Fibroblast of lung (primary cell): ENCODE measurements around the gene TM4SF1. TPM values are rescaled to one million over a fixed set of nuclear protein-coding genes. Genes with fewer than 3 reads are reported as not detected.

Experiments used
- DNase-seq, 2 donors: peaks; one replicate each; pipeline versions ENCODE4 v3.0.0 to v3.0.0-alpha.2; 2010; ENCODE audit warnings: low read depth in 2 of 2
- H2AFZ ChIP-seq: 2 replicates; pipeline ENCODE4 v1.5.1; 2012; ENCODE audit warnings: low read length, control low read depth, inconsistent platforms
- H3K27ac ChIP-seq: 2 replicates; pipeline ENCODE4 v1.5.1; 2011; ENCODE audit warnings: low read length, control low read depth; ENCODE audit not compliant: insufficient read depth
- H3K27me3 ChIP-seq: 2 replicates; pipeline ENCODE4 v1.5.1; 2011; ENCODE audit warnings: mild to moderate bottlenecking, low read length; ENCODE audit not compliant: control insufficient read depth, insufficient read depth
- H3K36me3 ChIP-seq: 2 replicates; pipeline ENCODE4 v1.5.1; 2011; ENCODE audit warnings: low read length; ENCODE audit not compliant: control insufficient read depth, insufficient read depth
- H3K4me1 ChIP-seq: 2 replicates; pipeline ENCODE4 v1.5.1; 2011; ENCODE audit warnings: low read length; ENCODE audit not compliant: control insufficient read depth, insufficient read depth; ENCODE audit errors: extremely low read depth
- H3K4me2 ChIP-seq: 2 replicates; pipeline ENCODE4 v1.5.1; 2011; ENCODE audit warnings: low read length, control low read depth; ENCODE audit not compliant: insufficient read depth; ENCODE audit errors: extremely low read depth
- H3K4me3 ChIP-seq, 4 experiments: fragments of 200-600 bp in 1 of 4; sonication (generic) in 1 of 4; replicated peaks in 1 of 4; 2 replicates each; pipeline ENCODE4 v1.5.1; 2011 to 2016; ENCODE audit warnings: low read length in 4 of 4, low read depth in 3 of 4, mild to moderate bottlenecking in 3 of 4, control low read depth in 2 of 4, inconsistent platforms in 1 of 4, mixed read lengths in 1 of 4; ENCODE audit not compliant: insufficient read depth in 1 of 4; ENCODE audit errors: control extremely low read depth in 1 of 4
- H3K79me2 ChIP-seq: 2 replicates; pipeline ENCODE4 v1.5.1; 2012; ENCODE audit warnings: mild to moderate bottlenecking, low read length, inconsistent platforms; ENCODE audit not compliant: control insufficient read depth, insufficient read depth
- H3K9ac ChIP-seq: 2 replicates; pipeline ENCODE4 v1.5.1; 2011; ENCODE audit warnings: mild to moderate bottlenecking, low read length, control low read depth; ENCODE audit not compliant: insufficient read depth
- H3K9me3 ChIP-seq: 2 replicates; pipeline ENCODE4 v1.5.1; 2012; ENCODE audit warnings: low read depth, low read length; ENCODE audit not compliant: control insufficient read depth, insufficient read depth
- H4K20me1 ChIP-seq: 2 replicates; pipeline ENCODE4 v1.5.1; 2011; ENCODE audit warnings: low read length; ENCODE audit not compliant: control insufficient read depth, insufficient read depth; ENCODE audit errors: extremely low read depth
- EZH2 ChIP-seq: IDR thresholded peaks from 2 replicates; pipeline ENCODE4 v1.5.1; 2012; ENCODE audit warnings: low read length, control low read depth, mild to moderate bottlenecking; ENCODE audit errors: missing control alignments
- polyA plus RNA-seq, 2 donors: library from polyadenylated mRNA; depleted of rRNA in 1 of 2; stranded (reverse) in 1 of 2; unstranded in 1 of 2; fragments of >200 nt; gene quantifications; 2 replicates each; pipeline ENCODE4 v1.2.1, GENCODE V29; 2011 to 2012; ENCODE audit warnings: missing spikeins in 1 of 2
- total RNA-seq: library from RNA; depleted of rRNA; stranded (reverse); fragments of >200 nt; gene quantifications from 2 replicates; pipeline ENCODE4 v1.2.1, GENCODE V29; 2014
- TF ChIP-seq, protein P1 (sequence below), 2 donors: IDR thresholded peaks in 1 of 2; conservative IDR thresholded peaks in 1 of 2; 1 replicate in 1 of 2; 2 replicates in 1 of 2; pipeline ENCODE4 v1.5.1; 2011 to 2012; ENCODE audit warnings: low read length in 2 of 2, control low read depth in 1 of 2, inconsistent platforms in 1 of 2, low read depth in 1 of 2, mild to moderate bottlenecking in 1 of 2

Gene TM4SF1
- total and polyA plus RNA-seq, 2 donors (not counting 1 experiment from before 2014, with no cell fraction given) = 353 to 423 TPM

DNA sequence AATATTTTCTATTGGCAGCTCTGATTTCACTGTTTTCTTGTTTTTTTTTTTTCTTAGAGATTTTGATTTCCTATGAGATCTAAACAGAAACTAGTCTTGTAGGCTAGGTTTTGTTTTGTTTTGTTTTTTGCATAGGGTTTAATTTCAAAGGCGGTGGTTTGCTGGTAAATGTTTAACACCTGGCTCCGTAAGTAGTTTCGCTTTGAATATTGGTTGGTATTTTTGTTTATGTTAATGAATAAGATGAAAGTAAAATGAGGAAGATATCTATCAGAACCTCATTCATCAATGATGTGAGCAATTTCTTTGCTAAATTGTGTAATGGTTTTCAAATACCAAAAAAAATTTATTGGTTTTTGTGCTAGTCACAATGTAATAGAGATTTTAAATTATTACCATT, 39.7 kb upstream of the TM4SF1 start:
- Histone ChIP-seq H3K79me2 (no peaks in the 10 kb centered on the region), H3K4me2 (no peak overlapping the region)
- no peak for DNase-seq

DNA sequence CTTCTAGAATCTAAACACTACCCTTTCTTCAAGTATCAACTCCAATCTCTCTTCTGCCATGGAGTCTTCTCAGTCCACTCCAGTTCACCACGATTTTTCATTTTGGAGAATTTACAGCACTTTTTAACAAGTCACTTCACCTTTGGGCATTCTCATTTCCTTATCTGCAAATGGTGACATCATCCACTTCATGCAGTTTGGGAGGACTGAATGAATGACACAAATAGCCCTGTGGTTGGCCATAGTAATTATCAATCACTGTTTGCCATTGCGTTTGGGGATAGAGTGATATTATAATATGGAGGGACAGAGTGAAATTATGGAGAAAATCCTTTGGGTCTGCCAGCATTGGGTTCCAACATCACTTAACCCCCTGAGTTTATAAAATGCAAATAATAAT, 38.0 kb upstream of the TM4SF1 start:
- TF ChIP-seq EZH2 = no peak
- TF ChIP-seq, protein P1, sequence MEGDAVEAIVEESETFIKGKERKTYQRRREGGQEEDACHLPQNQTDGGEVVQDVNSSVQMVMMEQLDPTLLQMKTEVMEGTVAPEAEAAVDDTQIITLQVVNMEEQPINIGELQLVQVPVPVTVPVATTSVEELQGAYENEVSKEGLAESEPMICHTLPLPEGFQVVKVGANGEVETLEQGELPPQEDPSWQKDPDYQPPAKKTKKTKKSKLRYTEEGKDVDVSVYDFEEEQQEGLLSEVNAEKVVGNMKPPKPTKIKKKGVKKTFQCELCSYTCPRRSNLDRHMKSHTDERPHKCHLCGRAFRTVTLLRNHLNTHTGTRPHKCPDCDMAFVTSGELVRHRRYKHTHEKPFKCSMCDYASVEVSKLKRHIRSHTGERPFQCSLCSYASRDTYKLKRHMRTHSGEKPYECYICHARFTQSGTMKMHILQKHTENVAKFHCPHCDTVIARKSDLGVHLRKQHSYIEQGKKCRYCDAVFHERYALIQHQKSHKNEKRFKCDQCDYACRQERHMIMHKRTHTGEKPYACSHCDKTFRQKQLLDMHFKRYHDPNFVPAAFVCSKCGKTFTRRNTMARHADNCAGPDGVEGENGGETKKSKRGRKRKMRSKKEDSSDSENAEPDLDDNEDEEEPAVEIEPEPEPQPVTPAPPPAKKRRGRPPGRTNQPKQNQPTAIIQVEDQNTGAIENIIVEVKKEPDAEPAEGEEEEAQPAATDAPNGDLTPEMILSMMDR (conservative IDR thresholded peaks at IDR 0.05 in 1 of 2, IDR thresholded peaks at IDR 0.05 in 1 of 2; ENCODE audit: low read depth in 1 of 2, low read length in 2 of 2) = no peak
- H3K79me2 ChIP-seq = no peaks in the 10 kb centered on the region
- H2AFZ ChIP-seq = no peak overlapping the region
- H3K9me3 ChIP-seq = no peaks in the 10 kb centered on the region
- no peak overlapping the region for H3K9ac ChIP-seq
- H3K4me1 ChIP-seq = no peaks in the 10 kb centered on the region
- H3K27me3 ChIP-seq = no peaks in the 10 kb centered on the region
- H4K20me1 ChIP-seq = no peaks in the 10 kb centered on the region
- no peak overlapping the region for H3K4me2 ChIP-seq
- no peak overlapping the region for H3K27ac ChIP-seq
- no peak overlapping the region for H3K4me3 ChIP-seq
- no peaks in the 10 kb centered on the region for H3K36me3 ChIP-seq
- DNase-seq = peak in 1 of 2 donors; percentile 48

More for the DNA sequence above, 39.7 kb upstream of the TM4SF1 start:
- no peaks in the 10 kb centered on the region for H3K27me3 ChIP-seq
- H3K4me1 ChIP-seq = no peaks in the 10 kb centered on the region
- no peaks in the 10 kb centered on the region for H3K36me3 ChIP-seq
- no peak overlapping the region for H3K9ac ChIP-seq
- H2AFZ ChIP-seq = no peak overlapping the region
- no peak for TF ChIP-seq EZH2
- TF ChIP-seq, protein P1 (conservative IDR thresholded peaks at IDR 0.05 in 1 of 2, IDR thresholded peaks at IDR 0.05 in 1 of 2; ENCODE audit: low read depth in 1 of 2, low read length in 2 of 2) = no peak
- H3K27ac ChIP-seq = no peak overlapping the region
- H3K4me3 ChIP-seq = no peak overlapping the region
- H3K9me3 ChIP-seq = no peaks in the 10 kb centered on the region
- H4K20me1 ChIP-seq = no peaks in the 10 kb centered on the region

DNA sequence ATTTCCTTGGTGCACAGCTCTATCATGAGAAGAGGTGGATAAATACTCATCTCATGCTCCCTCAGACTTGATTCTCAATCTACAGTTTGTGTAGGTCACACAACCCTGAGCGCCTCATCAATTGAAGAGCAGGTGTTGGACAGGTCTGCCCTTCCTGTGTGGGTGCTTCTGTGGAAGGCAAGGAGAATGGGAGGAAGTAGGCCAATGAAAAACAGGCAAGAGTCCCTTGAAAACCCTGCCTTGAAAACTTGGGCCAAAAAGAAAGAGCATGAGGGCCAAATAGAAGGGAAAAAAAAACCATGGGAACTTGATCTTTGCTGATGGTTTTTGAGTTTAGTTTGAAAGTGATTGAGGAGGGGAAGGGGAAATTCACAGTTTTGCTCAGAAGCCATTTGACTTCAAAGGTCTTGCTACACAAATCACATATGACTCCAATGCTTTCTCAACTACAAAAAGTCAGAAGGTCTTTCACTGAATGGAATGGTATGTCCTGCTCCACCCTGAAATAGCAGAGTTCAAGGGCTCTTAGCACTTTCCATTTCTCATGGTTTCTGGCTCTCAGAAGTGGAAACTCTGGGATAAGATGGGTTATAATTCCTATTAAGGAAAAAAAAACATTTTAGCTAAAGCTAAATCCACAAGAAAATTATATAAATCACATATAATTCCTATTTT, 37.2 kb upstream of the TM4SF1 start:
- no peak overlapping the region for H3K4me3 ChIP-seq
- no peak overlapping the region for H2AFZ ChIP-seq
- no peaks in the 10 kb centered on the region for H3K27me3 ChIP-seq
- no peak overlapping the region for H3K27ac ChIP-seq
- DNase-seq = peak; percentile 27 to 90
- H3K79me2 ChIP-seq = no peaks in the 10 kb centered on the region
- no peaks in the 10 kb centered on the region for H3K4me1 ChIP-seq
- H3K36me3 ChIP-seq = no peaks in the 10 kb centered on the region
- no peak overlapping the region for H3K9ac ChIP-seq
- no peaks in the 10 kb centered on the region for H4K20me1 ChIP-seq
- TF ChIP-seq, protein P1 (conservative IDR thresholded peaks at IDR 0.05 in 1 of 2, IDR thresholded peaks at IDR 0.05 in 1 of 2; ENCODE audit: low read depth in 1 of 2, low read length in 2 of 2) = no peak
- TF ChIP-seq EZH2 = no peak
- H3K4me2 ChIP-seq = no peak overlapping the region
- H3K9me3 ChIP-seq = no peaks in the 10 kb centered on the region
